SU-DHL-6 (cell line): ENCODE measurements around the gene MR1.

ENCODE experiments used
- H2AFZ ChIP-seq: fragments of 200-600 bp; sonication (generic); 2 replicates; pipeline ENCODE4 v1.6.1; 2014; ENCODE audit warnings: low read depth, mild to moderate bottlenecking, moderate library complexity, mixed read lengths, antibody characterized with exemption, low read length; ENCODE audit not compliant: severe bottlenecking
- H3F3A ChIP-seq: fragments of 200-600 bp; shearing (Covaris generic); 2 replicates; pipeline ENCODE4 v1.6.0; 2016; ENCODE audit warnings: antibody characterized with exemption, mild to moderate bottlenecking; ENCODE audit not compliant: insufficient read depth
- H3K27ac ChIP-seq: fragments of 200-600 bp; sonication (generic); 2 replicates; pipeline ENCODE4 v1.5.1; 2016; ENCODE audit warnings: low read depth, mild to moderate bottlenecking, low read length, moderate library complexity, mixed read lengths
- H3K27me3 ChIP-seq: fragments of 200-600 bp; sonication (generic), shearing (Covaris generic); 2 replicates; pipeline ENCODE4 v1.6.0; 2014; ENCODE audit warnings: mild to moderate bottlenecking, low read length
- H3K36me3 ChIP-seq: fragments of 200-600 bp; sonication (generic); 2 replicates; pipeline ENCODE4 v1.6.1; 2014; ENCODE audit warnings: mild to moderate bottlenecking, low read length, mixed read lengths
- H3K4me2 ChIP-seq: fragments of 300-600, 200-600 bp; shearing (Covaris generic), sonication (generic); 2 replicates; pipeline ENCODE4 v1.6.0; 2014; ENCODE audit warnings: low read length, low read depth, mild to moderate bottlenecking; ENCODE audit not compliant: poor library complexity, severe bottlenecking
- H3K4me3 ChIP-seq: fragments of 200-600 bp; sonication (generic); 2 replicates; pipeline ENCODE4 v1.5.1; 2014; ENCODE audit warnings: antibody characterized with exemption, low read length, mild to moderate bottlenecking, mixed read lengths; ENCODE audit not compliant: insufficient read depth, poor library complexity, severe bottlenecking
- H3K79me2 ChIP-seq: fragments of 200-600 bp; sonication (generic); 2 replicates; pipeline ENCODE4 v1.6.1; 2014; ENCODE audit warnings: mild to moderate bottlenecking, low read length, moderate library complexity; ENCODE audit not compliant: insufficient read depth
- H3K9ac ChIP-seq: fragments of 200-600 bp; sonication (generic); 2 replicates; pipeline ENCODE4 v1.7.0; 2014; ENCODE audit warnings: mild to moderate bottlenecking, low read length
- H3K9me2 ChIP-seq: fragments of 200-600 bp; sonication (generic); replicated peaks from 2 replicates; pipeline ENCODE4 v1.6.1; 2014; ENCODE audit warnings: low read length; ENCODE audit not compliant: insufficient read depth
- H3K9me3 ChIP-seq: fragments of 200-600 bp; sonication (generic); 2 replicates; pipeline ENCODE4 v1.6.1; 2014; ENCODE audit warnings: low read length, mixed read lengths; ENCODE audit not compliant: insufficient read depth
- H4K20me1 ChIP-seq: fragments of 200-600 bp; sonication (generic); 2 replicates; pipeline ENCODE4 v1.6.1; 2014; ENCODE audit warnings: low read depth, mild to moderate bottlenecking, antibody characterized with exemption, low read length, moderate library complexity, mixed read lengths
- EZH2phosphoT487 ChIP-seq: fragments of 200-600 bp; sonication (generic), shearing (Covaris generic); conservative IDR thresholded peaks from 2 replicates; pipeline ENCODE4 v1.6.1; 2018; ENCODE audit warnings: mild to moderate bottlenecking, antibody characterized with exemption, low read length, moderate library complexity, mixed read lengths
- TF ChIP-seq, protein P1 (sequence below): fragments of 200-600 bp; sonication (generic); IDR thresholded peaks from one replicate; pipeline ENCODE4 v1.5.1; 2017; ENCODE audit warnings: antibody characterized with exemption, mild to moderate bottlenecking, low read length, moderate library complexity; ENCODE audit not compliant: insufficient read depth, poor library complexity, severe bottlenecking

The MR1 gene

GRCh38 chr1:181014477-181015250, 19.1 kb upstream of the MR1 start:
- H3K27me3 ChIP-seq: no peaks in the 10 kb centered on the region
- no peak overlapping the region for H2AFZ ChIP-seq
- no peaks in the 10 kb centered on the region for H3K36me3 ChIP-seq
- H3K79me2 ChIP-seq: peaks cover 86% of the 10 kb centered on the region
- no peak overlapping the region for H3K27ac ChIP-seq
- no peak overlapping the region for H3K4me2 ChIP-seq
- no peaks in the 10 kb centered on the region for H3K9me3 ChIP-seq
- no peaks in the 10 kb centered on the region for H3F3A ChIP-seq
- no peaks in the 10 kb centered on the region for H3K9me2 ChIP-seq
- H4K20me1 ChIP-seq: no peaks in the 10 kb centered on the region
- no peak overlapping the region for H3K9ac ChIP-seq
- no peak overlapping the region for H3K4me3 ChIP-seq
- no peak for TF ChIP-seq EZH2phosphoT487
- TF ChIP-seq, protein P1, sequence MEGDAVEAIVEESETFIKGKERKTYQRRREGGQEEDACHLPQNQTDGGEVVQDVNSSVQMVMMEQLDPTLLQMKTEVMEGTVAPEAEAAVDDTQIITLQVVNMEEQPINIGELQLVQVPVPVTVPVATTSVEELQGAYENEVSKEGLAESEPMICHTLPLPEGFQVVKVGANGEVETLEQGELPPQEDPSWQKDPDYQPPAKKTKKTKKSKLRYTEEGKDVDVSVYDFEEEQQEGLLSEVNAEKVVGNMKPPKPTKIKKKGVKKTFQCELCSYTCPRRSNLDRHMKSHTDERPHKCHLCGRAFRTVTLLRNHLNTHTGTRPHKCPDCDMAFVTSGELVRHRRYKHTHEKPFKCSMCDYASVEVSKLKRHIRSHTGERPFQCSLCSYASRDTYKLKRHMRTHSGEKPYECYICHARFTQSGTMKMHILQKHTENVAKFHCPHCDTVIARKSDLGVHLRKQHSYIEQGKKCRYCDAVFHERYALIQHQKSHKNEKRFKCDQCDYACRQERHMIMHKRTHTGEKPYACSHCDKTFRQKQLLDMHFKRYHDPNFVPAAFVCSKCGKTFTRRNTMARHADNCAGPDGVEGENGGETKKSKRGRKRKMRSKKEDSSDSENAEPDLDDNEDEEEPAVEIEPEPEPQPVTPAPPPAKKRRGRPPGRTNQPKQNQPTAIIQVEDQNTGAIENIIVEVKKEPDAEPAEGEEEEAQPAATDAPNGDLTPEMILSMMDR: no peak

DNA sequence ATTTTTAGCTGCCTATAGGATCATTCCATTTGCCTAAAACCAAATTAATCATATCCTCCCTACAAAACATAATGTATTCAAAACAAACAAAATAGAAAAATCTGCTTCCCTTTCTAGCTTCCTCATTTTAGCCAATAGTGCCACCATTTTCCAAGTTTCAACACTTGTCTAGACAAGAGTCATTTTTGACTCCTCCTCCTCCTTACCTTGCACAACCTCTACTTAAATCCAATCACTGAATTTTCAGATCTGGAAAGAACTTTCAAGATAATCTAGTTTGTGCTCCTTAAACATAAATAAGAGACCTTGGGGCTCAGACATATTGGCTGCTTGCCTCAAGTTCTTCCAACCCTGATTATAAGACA, 18.6 kb upstream of the MR1 start:
- Histone ChIP-seq H3F3A (no peaks in the 10 kb centered on the region), H3K36me3 (no peaks in the 10 kb centered on the region), H3K79me2 (peaks cover 85% of the 10 kb centered on the region), H3K9me2 (no peaks in the 10 kb centered on the region), H3K9ac (no peak overlapping the region), H3K27ac (no peak overlapping the region), H2AFZ (no peak overlapping the region), H3K4me2 (no peak overlapping the region), H3K4me3 (no peak overlapping the region), H4K20me1 (no peaks in the 10 kb centered on the region), H3K27me3 (no peaks in the 10 kb centered on the region), H3K9me3 (no peaks in the 10 kb centered on the region)
- TF ChIP-seq, protein P1: no peak
- TF ChIP-seq EZH2phosphoT487: no peak

DNA sequence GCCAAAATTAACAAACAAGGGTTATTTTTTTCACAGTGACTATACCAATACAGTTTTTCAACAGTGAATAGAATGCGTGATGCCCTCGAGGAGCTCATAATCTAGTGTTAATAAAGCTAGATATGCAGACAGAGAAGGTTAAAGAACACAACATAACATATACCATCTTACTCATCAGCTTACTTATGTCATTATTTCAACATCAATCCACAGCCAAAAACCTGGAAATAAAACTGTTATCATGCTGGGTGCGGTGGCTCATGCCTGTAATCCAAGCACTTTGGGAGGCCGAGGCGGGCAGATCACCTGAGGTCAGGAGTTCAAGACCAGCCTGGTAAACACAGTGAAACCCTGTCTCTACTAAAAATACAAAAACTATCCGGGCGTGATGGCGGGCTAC, 17.2 kb upstream of the MR1 start:
- no peaks in the 10 kb centered on the region for H4K20me1 ChIP-seq
- H3K9me2 ChIP-seq: no peaks in the 10 kb centered on the region
- no peak overlapping the region for H3K27ac ChIP-seq
- H2AFZ ChIP-seq: no peak overlapping the region
- no peaks in the 10 kb centered on the region for H3F3A ChIP-seq
- TF ChIP-seq, protein P1: no peak
- no peak for TF ChIP-seq EZH2phosphoT487
- peaks cover 87% of the 10 kb centered on the region for H3K79me2 ChIP-seq
- no peak overlapping the region for H3K4me2 ChIP-seq
- H3K36me3 ChIP-seq: no peaks in the 10 kb centered on the region
- H3K27me3 ChIP-seq: no peaks in the 10 kb centered on the region
- H3K9ac ChIP-seq: no peak overlapping the region
- no peak overlapping the region for H3K4me3 ChIP-seq
- no peaks in the 10 kb centered on the region for H3K9me3 ChIP-seq
